ENCODE measurements around the gene CTCFL. TPM values are rescaled to one million over a fixed set of nuclear protein-coding genes. Genes with fewer than 3 reads are reported as not detected.

The CTCFL gene
- polyA plus RNA-seq, 1 experiment = not detected

DNA sequence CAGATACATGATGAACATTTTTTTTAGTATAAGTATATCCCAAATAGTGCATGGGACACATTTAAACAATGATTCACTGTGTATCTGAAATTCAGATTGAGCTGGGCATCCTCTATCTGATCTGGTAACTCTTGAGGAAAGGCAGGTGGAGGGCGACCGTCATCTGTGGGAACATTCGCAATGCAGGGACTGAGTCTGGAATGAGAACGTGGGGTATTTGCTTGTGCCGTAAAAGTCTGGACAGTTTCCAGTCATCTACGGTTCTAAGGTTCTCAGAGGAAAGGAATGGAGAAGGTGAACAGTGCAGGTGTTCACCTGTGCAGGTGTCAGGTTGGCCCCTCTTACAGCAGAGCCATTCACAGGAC is 22.6 kb downstream of the CTCFL start:
- DNase-seq (ENCODE audit: low read depth) = no peak
- ChIA-PET CTCF (interaction anchor here (0.6 to 1.3 kb wide), 3 partner anchors 10 to 135 kb away, joined by 3 to 4 read pairs (median 3); no protein-coding TSS in a partner anchor), POLR2A (no interaction called here)
- Histone ChIP-seq H3K4me3 (ENCODE audit: low read depth, low read length) (no peak overlapping the region), H3K36me3 (ENCODE audit: control insufficient read depth, insufficient read depth, low read length) (no peaks in the 10 kb centered on the region), H3K27me3 (ENCODE audit: control insufficient read depth, insufficient read depth, low read length) (no peaks in the 10 kb centered on the region)
- TF ChIP-seq, protein P1, sequence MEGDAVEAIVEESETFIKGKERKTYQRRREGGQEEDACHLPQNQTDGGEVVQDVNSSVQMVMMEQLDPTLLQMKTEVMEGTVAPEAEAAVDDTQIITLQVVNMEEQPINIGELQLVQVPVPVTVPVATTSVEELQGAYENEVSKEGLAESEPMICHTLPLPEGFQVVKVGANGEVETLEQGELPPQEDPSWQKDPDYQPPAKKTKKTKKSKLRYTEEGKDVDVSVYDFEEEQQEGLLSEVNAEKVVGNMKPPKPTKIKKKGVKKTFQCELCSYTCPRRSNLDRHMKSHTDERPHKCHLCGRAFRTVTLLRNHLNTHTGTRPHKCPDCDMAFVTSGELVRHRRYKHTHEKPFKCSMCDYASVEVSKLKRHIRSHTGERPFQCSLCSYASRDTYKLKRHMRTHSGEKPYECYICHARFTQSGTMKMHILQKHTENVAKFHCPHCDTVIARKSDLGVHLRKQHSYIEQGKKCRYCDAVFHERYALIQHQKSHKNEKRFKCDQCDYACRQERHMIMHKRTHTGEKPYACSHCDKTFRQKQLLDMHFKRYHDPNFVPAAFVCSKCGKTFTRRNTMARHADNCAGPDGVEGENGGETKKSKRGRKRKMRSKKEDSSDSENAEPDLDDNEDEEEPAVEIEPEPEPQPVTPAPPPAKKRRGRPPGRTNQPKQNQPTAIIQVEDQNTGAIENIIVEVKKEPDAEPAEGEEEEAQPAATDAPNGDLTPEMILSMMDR (IDR thresholded peaks at IDR 0.05; ENCODE audit: insufficient read depth, low read depth, low read length) = no peak

- ChIA-PET CTCF (interaction anchor here (0.6 to 1.3 kb wide), 6 partner anchors 10 to 631 kb away, joined by 3 to 4 read pairs (median 3); partner anchors contain the start of gene RBM38), POLR2A (no interaction called here)
- peak; percentile 9 for DNase-seq (ENCODE audit: low read depth)
- Histone ChIP-seq H3K36me3 (ENCODE audit: control insufficient read depth, insufficient read depth, low read length) (no peaks in the 10 kb centered on the region), H3K4me3 (ENCODE audit: low read depth, low read length) (no peak overlapping the region), H3K27me3 (ENCODE audit: control insufficient read depth, insufficient read depth, low read length) (no peaks in the 10 kb centered on the region)
- TF ChIP-seq, protein P1 (IDR thresholded peaks at IDR 0.05; ENCODE audit: insufficient read depth, low read depth, low read length) = no peak
These were observed 23.2 kb downstream of the CTCFL start for GRCh38 chr20:57501461-57502335.

- ChIA-PET CTCF (interaction anchor here (0.6 to 1.3 kb wide), 5 partner anchors 109 to 631 kb away, joined by 3 to 4 read pairs (median 3); partner anchors contain the start of gene RBM38), POLR2A (no interaction called here)
- TF ChIP-seq, protein P1 (IDR thresholded peaks at IDR 0.05; ENCODE audit: insufficient read depth, low read depth, low read length) = no peak
- no peak for DNase-seq (ENCODE audit: low read depth)
- H3K36me3 ChIP-seq (ENCODE audit: control insufficient read depth, insufficient read depth, low read length) = no peaks in the 10 kb centered on the region
- H3K4me3 ChIP-seq (ENCODE audit: low read depth, low read length) = no peak overlapping the region
- H3K27me3 ChIP-seq (ENCODE audit: control insufficient read depth, insufficient read depth, low read length) = no peaks in the 10 kb centered on the region
These were observed 24.0 kb downstream of the CTCFL start for GRCh38 chr20:57500962-57501361.

GRCh38 chr20:57500235-57500634 is 24.7 kb downstream of the CTCFL start:
- no peak overlapping the region for H3K4me3 ChIP-seq (ENCODE audit: low read depth, low read length)
- ChIA-PET CTCF (interaction anchor here (2.5 to 2.7 kb wide), 2 partner anchors 10 to 711 kb away, joined by 10 to 13 read pairs; no protein-coding TSS in a partner anchor), POLR2A (no interaction called here)
- TF ChIP-seq, protein P1 (IDR thresholded peaks at IDR 0.05; ENCODE audit: insufficient read depth, low read depth, low read length) = no peak
- no peak for DNase-seq (ENCODE audit: low read depth)
- no peaks in the 10 kb centered on the region for H3K27me3 ChIP-seq (ENCODE audit: control insufficient read depth, insufficient read depth, low read length)
- no peaks in the 10 kb centered on the region for H3K36me3 ChIP-seq (ENCODE audit: control insufficient read depth, insufficient read depth, low read length)

DNA sequence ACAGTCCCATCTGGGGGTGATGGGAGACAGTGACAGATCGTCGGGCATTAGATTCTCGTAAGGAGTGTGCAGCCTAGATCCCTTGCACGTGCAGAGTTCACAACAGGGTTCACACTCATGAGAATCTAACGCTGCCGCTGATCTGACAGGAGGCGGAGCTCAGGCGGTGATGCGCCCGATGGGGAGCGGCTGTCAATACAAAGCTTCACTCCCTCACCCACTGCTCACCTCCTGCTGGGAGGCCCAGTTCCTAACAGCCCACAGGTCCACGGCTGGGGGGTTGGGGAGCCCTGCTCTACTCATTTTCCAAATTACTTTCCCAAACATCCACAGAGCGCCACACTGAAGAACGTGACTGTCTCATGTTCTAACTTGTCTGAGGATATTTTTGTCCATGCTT is 25.3 kb downstream of the CTCFL start:
- Histone ChIP-seq H3K36me3 (ENCODE audit: control insufficient read depth, insufficient read depth, low read length) (no peaks in the 10 kb centered on the region), H3K27me3 (ENCODE audit: control insufficient read depth, insufficient read depth, low read length) (no peaks in the 10 kb centered on the region), H3K4me3 (ENCODE audit: low read depth, low read length) (no peak overlapping the region)
- TF ChIP-seq, protein P1 (IDR thresholded peaks at IDR 0.05; ENCODE audit: insufficient read depth, low read depth, low read length) = no peak
- POLR2A ChIA-PET = no interaction called here
- no peak for DNase-seq (ENCODE audit: low read depth)
- CTCF ChIA-PET = interaction anchor here (1.0 to 2.7 kb wide), 10 partner anchors 10 to 711 kb away, joined by 3 to 29 read pairs (median 6); no protein-coding TSS in a partner anchor
